Neuronal stem cell (in vitro differentiated cells): ENCODE results near the gene COL8A2.

Source experiments
- DNase-seq: peaks from one replicate; pipeline ENCODE4 v3.0.0-alpha.2; 2013; ENCODE audit warnings: low spot score
- H2AFZ ChIP-seq: one replicate; pipeline ENCODE4 v1.6.1; 2013; ENCODE audit warnings: mild to moderate bottlenecking, low read length, inconsistent platforms
- H2AK5ac ChIP-seq: 2 replicates; pipeline ENCODE4 v1.6.1; 2013; ENCODE audit warnings: low read depth, mild to moderate bottlenecking, inconsistent platforms, low read length, moderate library complexity, mixed read lengths
- H2BK120ac ChIP-seq: 2 replicates; pipeline ENCODE4 v1.6.1; 2013; ENCODE audit warnings: low read depth, mild to moderate bottlenecking, inconsistent platforms, low read length, moderate library complexity, mixed read lengths
- H2BK12ac ChIP-seq: one replicate; pipeline ENCODE4 v1.6.1; 2013; ENCODE audit warnings: low read length, inconsistent platforms
- H2BK15ac ChIP-seq: 2 replicates; pipeline ENCODE4 v1.6.1; 2013; ENCODE audit warnings: mild to moderate bottlenecking, low read length, inconsistent platforms, mixed read lengths
- H2BK5ac ChIP-seq: one replicate; pipeline ENCODE4 v1.6.1; 2013; ENCODE audit warnings: inconsistent platforms, mild to moderate bottlenecking, low read length, moderate library complexity
- H3K14ac ChIP-seq: one replicate; pipeline ENCODE4 v1.6.1; 2013; ENCODE audit warnings: low read length, inconsistent platforms
- H3K18ac ChIP-seq: 2 replicates; pipeline ENCODE4 v1.6.1; 2013; ENCODE audit warnings: low read length, inconsistent platforms
- H3K23ac ChIP-seq: 2 replicates; pipeline ENCODE4 v1.6.1; 2013; ENCODE audit warnings: low read depth, mild to moderate bottlenecking, mixed read lengths, low read length, inconsistent platforms; ENCODE audit not compliant: poor library complexity
- H3K27ac ChIP-seq: replicated peaks from 3 replicates; pipeline ENCODE4 v1.5.1; 2013; ENCODE audit warnings: low read length, inconsistent platforms
- H3K27me3 ChIP-seq, 3 experiments: 2 replicates each; pipeline ENCODE4 v1.6.1; 2013; ENCODE audit warnings: low read length in 3 of 3, mild to moderate bottlenecking in 2 of 3, inconsistent platforms in 1 of 3, low read depth in 1 of 3, mixed read lengths in 1 of 3, moderate library complexity in 1 of 3; ENCODE audit not compliant: control insufficient read depth in 3 of 3, insufficient read depth in 3 of 3
- H3K36me3 ChIP-seq, 2 donors: replicated peaks in 1 of 2; 2 replicates each; pipeline ENCODE4 v1.6.1; 2013; ENCODE audit warnings: low read length in 2 of 2; ENCODE audit not compliant: control insufficient read depth in 2 of 2, insufficient read depth in 2 of 2
- H3K4ac ChIP-seq: 2 replicates; pipeline ENCODE4 v1.6.1; 2013; ENCODE audit warnings: inconsistent platforms, mild to moderate bottlenecking, low read length, moderate library complexity
- H3K4me1 ChIP-seq, 2 donors: 1 replicate in 1 of 2; 2 replicates in 1 of 2; pipeline ENCODE4 v1.6.1; 2013; ENCODE audit warnings: low read length in 2 of 2, low read depth in 1 of 2; ENCODE audit not compliant: control insufficient read depth in 2 of 2, insufficient read depth in 1 of 2
- H3K4me2 ChIP-seq: one replicate; pipeline ENCODE4 v1.6.1; 2013; ENCODE audit warnings: mild to moderate bottlenecking, low read length, inconsistent platforms; ENCODE audit not compliant: insufficient read depth, poor library complexity, severe bottlenecking
- H3K4me3 ChIP-seq, 2 donors: 2 replicates each; pipeline ENCODE4 v1.5.1; 2013; ENCODE audit warnings: low read length in 2 of 2, mild to moderate bottlenecking in 2 of 2, inconsistent platforms in 1 of 2, moderate library complexity in 1 of 2
- H3K79me1 ChIP-seq: one replicate; pipeline ENCODE4 v1.6.1; 2013; ENCODE audit warnings: low read depth, mild to moderate bottlenecking, inconsistent platforms, low read length, moderate library complexity
- H3K9ac ChIP-seq: one replicate; pipeline ENCODE4 v1.6.1; 2013; ENCODE audit warnings: mild to moderate bottlenecking, low read depth, low read length, inconsistent platforms; ENCODE audit not compliant: poor library complexity
- H3K9me3 ChIP-seq, 2 donors: replicated peaks in 1 of 2; 2 replicates each; pipeline versions ENCODE3 to v1.6.1; 2013; ENCODE audit warnings: low read length in 2 of 2, mild to moderate bottlenecking in 2 of 2, inconsistent platforms in 1 of 2, low read depth in 1 of 2, mixed read lengths in 1 of 2, moderate library complexity in 1 of 2; ENCODE audit not compliant: control insufficient read depth in 2 of 2, insufficient read depth in 1 of 2
- H4K8ac ChIP-seq: one replicate; pipeline ENCODE4 v1.6.1; 2013; ENCODE audit warnings: low read depth, mild to moderate bottlenecking, inconsistent platforms, low read length, moderate library complexity
- H4K91ac ChIP-seq: one replicate; pipeline ENCODE4 v1.6.1; 2013; ENCODE audit warnings: low read length, low read depth, mild to moderate bottlenecking, inconsistent platforms; ENCODE audit not compliant: poor library complexity
- whole genome bisulfite sequencing, 2 donors: extraction: QIAGEN DNeasy Blood & Tissue Kit; methylation state at CpG; one replicate each; pipeline ENCODE4 v1.1.7; 2013; ENCODE audit warnings: missing lambda C conversion rate in 2 of 2, mixed read lengths in 1 of 2; ENCODE audit not compliant: insufficient read length in 2 of 2, insufficient replicate concordance in 1 of 2; ENCODE audit errors: extremely low coverage in 2 of 2; 5-methylcytosine and 5-hydroxymethylcytosine counted together

Gene COL8A2

DNA sequence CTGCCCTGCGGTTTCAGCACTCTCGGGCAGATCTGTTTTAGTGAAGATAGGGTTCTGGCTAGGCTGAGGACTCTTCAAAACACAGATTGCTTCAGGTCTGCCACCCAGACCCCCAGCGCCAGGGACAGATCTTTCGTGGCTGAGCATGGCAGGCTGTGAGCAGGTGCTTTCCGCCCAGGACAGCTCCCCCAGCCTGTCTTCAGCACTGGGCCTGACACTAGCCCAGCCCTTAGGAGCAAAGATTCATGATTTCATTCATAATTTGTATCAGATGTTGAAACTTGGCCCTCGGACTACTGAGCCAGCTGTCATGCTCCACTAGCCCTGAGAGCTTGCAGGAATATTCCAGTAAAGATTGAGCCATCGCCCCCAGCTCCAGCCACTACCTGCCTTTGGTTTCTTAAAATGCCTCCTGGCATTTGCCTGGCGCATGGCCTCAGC, 30.4 kb downstream of the COL8A2 start:
- Histone ChIP-seq H3K4ac (no peak overlapping the region), H3K4me1 (peaks cover 1 to 9% of the 10 kb centered on the region in 2 donors), H3K4me3 (peak overlapping the region in 1 of 2 donors; percentile 11), H3K27ac (no peak overlapping the region), H3K36me3 (peaks cover 41 to 68% of the 10 kb centered on the region in 2 donors), H2AK5ac (no peak overlapping the region), H2BK120ac (no peak overlapping the region), H3K27me3 (no peaks in the 10 kb centered on the region), H2BK12ac (no peak overlapping the region), H4K91ac (no peak overlapping the region), H3K9ac (no peak overlapping the region), H4K8ac (no peak overlapping the region), H2BK5ac (no peak overlapping the region), H2AFZ (no peak overlapping the region), H3K4me2 (no peak overlapping the region), H2BK15ac (no peak overlapping the region), H3K14ac (no peak overlapping the region), H3K9me3 (no peaks in the 10 kb centered on the region), H3K23ac (no peak overlapping the region), H3K79me1 (peaks cover 8% of the 10 kb centered on the region), H3K18ac (no peak overlapping the region)
- DNase-seq, result no peak
- no CpG with 5 or more reads among the region's 8 CpGs for WGBS, 2 donors

DNA sequence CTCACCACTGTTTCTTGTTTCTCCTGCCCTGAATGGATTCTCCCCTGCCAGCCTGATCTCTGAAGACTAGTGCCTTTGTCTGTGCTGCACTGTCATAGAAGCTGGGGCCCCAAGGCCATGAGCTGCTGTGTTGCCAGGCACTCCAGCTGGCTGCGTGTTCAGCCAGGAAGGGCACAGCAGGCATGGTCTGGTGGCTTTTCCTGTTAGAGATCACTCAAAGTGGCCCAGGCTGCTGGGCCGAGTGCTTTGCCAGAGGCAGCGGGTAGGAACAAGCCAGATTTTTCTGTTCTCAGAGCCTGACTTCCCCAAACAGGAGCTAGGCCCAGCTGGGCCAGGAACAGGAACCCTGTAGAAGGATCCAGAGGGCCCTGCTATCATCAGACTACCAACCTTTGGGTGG, 31.1 kb downstream of the COL8A2 start:
- Histone ChIP-seq H3K4me1 (peaks cover 4 to 11% of the 10 kb centered on the region in 2 donors), H3K36me3 (peaks cover 41 to 68% of the 10 kb centered on the region in 2 donors), H3K14ac (no peak overlapping the region), H2BK15ac (no peak overlapping the region), H3K23ac (no peak overlapping the region), H2BK12ac (no peak overlapping the region), H3K4me3 (no peak overlapping the region), H3K9ac (no peak overlapping the region), H2AFZ (no peak overlapping the region), H3K79me1 (peaks cover 15% of the 10 kb centered on the region), H2BK120ac (no peak overlapping the region), H4K8ac (no peak overlapping the region), H3K27ac (no peak overlapping the region), H3K18ac (no peak overlapping the region), H2BK5ac (no peak overlapping the region), H3K9me3 (no peaks in the 10 kb centered on the region), H2AK5ac (no peak overlapping the region), H3K27me3 (no peaks in the 10 kb centered on the region), H3K4ac (no peak overlapping the region), H3K4me2 (no peak overlapping the region), H4K91ac (no peak overlapping the region)
- WGBS, 2 donors, result no CpG with 5 or more reads among the region's 3 CpGs
- DNase-seq, result no peak

DNA sequence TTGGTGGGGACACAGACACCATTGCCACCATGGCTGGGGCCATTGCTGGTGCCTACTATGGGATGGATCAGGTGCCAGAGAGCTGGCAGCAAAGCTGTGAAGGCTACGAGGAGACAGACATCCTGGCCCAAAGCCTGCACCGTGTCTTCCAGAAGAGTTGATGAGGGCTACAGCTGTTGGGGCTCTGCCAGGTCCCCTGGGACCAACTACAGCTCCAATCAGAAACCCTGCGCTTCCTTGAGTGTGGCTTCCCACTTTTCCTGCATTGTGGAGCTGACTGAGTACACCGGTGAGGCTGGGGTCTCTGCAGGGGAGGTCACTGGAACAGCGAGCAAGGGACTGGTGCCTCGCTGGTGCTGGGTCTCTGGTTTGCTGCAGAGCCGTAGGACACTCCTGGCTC, 31.8 kb downstream of the COL8A2 start:
- Histone ChIP-seq H3K27me3 (no peaks in the 10 kb centered on the region), H3K18ac (no peak overlapping the region), H4K91ac (no peak overlapping the region), H2AK5ac (no peak overlapping the region), H3K9ac (no peak overlapping the region), H3K4me3 (no peak overlapping the region), H2BK5ac (no peak overlapping the region), H2BK12ac (no peak overlapping the region), H3K23ac (no peak overlapping the region), H3K4me1 (peaks cover 7 to 14% of the 10 kb centered on the region in 2 donors), H3K4ac (no peak overlapping the region), H2BK15ac (no peak overlapping the region), H3K27ac (no peak overlapping the region), H2BK120ac (no peak overlapping the region), H3K14ac (no peak overlapping the region), H3K79me1 (peaks cover 17% of the 10 kb centered on the region), H3K9me3 (no peaks in the 10 kb centered on the region), H4K8ac (no peak overlapping the region), H3K36me3 (peaks cover 41 to 68% of the 10 kb centered on the region in 2 donors), H3K4me2 (no peak overlapping the region), H2AFZ (no peak overlapping the region)
- DNase-seq, result no peak
- WGBS, 2 donors, result no CpG with 5 or more reads among the region's 7 CpGs

DNA sequence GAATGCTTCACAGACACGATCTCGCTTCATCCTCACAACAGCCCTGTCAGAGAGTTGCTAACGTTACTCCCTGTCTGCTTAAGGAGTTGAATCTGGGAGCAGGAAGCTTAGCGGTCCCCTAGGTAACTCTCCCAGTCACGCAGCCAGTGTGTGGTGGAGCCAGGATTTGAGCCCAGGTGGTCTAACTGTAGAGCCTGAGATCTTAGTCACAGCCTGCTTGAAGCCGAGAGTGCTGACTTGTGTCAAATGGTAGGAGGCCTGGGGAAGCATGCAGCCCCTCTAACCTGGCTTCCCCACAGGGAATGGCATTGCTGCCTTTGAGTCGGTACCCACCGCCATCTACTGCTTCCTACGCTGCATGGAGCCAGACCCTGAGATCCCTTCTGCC, 32.2 kb downstream of the COL8A2 start:
- no peak overlapping the region for H2AK5ac ChIP-seq
- no peak overlapping the region for H3K23ac ChIP-seq
- no peak overlapping the region for H3K4me2 ChIP-seq
- no peak overlapping the region for H2BK12ac ChIP-seq
- DNase-seq, result no peak
- no CpG with 5 or more reads among the region's 9 CpGs for WGBS, 2 donors
- no peaks in the 10 kb centered on the region for H3K9me3 ChIP-seq
- peaks cover 18% of the 10 kb centered on the region for H3K79me1 ChIP-seq
- no peak overlapping the region for H2BK15ac ChIP-seq
- H3K4ac ChIP-seq, result no peak overlapping the region
- H4K91ac ChIP-seq, result no peak overlapping the region
- H2BK120ac ChIP-seq, result no peak overlapping the region
- no peak overlapping the region for H3K9ac ChIP-seq
- no peak overlapping the region for H4K8ac ChIP-seq
- peaks cover 43 to 68% of the 10 kb centered on the region in 2 donors for H3K36me3 ChIP-seq
- H2AFZ ChIP-seq, result no peak overlapping the region
- no peak overlapping the region for H3K14ac ChIP-seq
- H2BK5ac ChIP-seq, result no peak overlapping the region
- peaks cover 8 to 14% of the 10 kb centered on the region in 2 donors for H3K4me1 ChIP-seq
- no peak overlapping the region for H3K27ac ChIP-seq
- no peak overlapping the region for H3K4me3 ChIP-seq
- H3K18ac ChIP-seq, result no peak overlapping the region
- no peaks in the 10 kb centered on the region for H3K27me3 ChIP-seq
